BLaER1 treated with 17β-estradiol and CSF1 and Interleukin-3, amounts not matched to agents 10 nM and 100 nM (cell line): Measurements from ENCODE around the gene CST7.
A peak's percentile ranks its signal among the peaks of the same experiment; 100 is the strongest.

ENCODE experiments used
- H3K27ac ChIP-seq, 11 experiments: shearing (Covaris generic); formaldehyde crosslinking; 2 replicates each; pipeline ENCODE4 v1.8.1; 2022
- H3K27me3 ChIP-seq, 11 experiments: shearing (Covaris generic); formaldehyde crosslinking; 2 replicates each; pipeline ENCODE4 v1.8.1; 2022
- H3K36me3 ChIP-seq, 11 experiments: shearing (Covaris generic); formaldehyde crosslinking; 2 replicates each; pipeline ENCODE4 v1.8.1; 2022
- H3K4me1 ChIP-seq, 10 experiments: shearing (Covaris generic); formaldehyde crosslinking; 2 replicates each; pipeline ENCODE4 v1.8.1; 2022
- H3K4me2 ChIP-seq, 11 experiments: shearing (Covaris generic); formaldehyde crosslinking; 2 replicates each; pipeline ENCODE4 v1.8.1; 2022
- H3K4me3 ChIP-seq, 10 experiments: shearing (Covaris generic); formaldehyde crosslinking; 2 replicates each; pipeline ENCODE4 v1.8.1; 2022
- H3K9ac ChIP-seq, 11 experiments: shearing (Covaris generic); formaldehyde crosslinking; 2 replicates each; pipeline ENCODE4 v1.8.1; 2022
- H3K9me3 ChIP-seq, 11 experiments: shearing (Covaris generic); formaldehyde crosslinking; replicated peaks in 1 of 11; 2 replicates each; pipeline ENCODE4 v1.8.1; 2022
- H4K20me1 ChIP-seq, 11 experiments: shearing (Covaris generic); formaldehyde crosslinking; 2 replicates each; pipeline ENCODE4 v1.8.1; 2022
- Cebpa-rat ChIP-seq, 11 experiments: shearing (Covaris generic); IDR thresholded peaks; 2 replicates each; pipeline ENCODE4 v1.8.1; 2022

The CST7 gene

GRCh38 chr20:24933266-24933908 lies 15.7 kb upstream of the CST7 start:
- no peak for TF ChIP-seq Cebpa-rat (IDR thresholded peaks at IDR 0.05)
- Histone ChIP-seq H3K9me3 (peaks cover 5 to 48% (median 36%) of the 10 kb centered on the region in 11 experiments; a peak in 19 of 22 replicates), H3K27ac (peak overlapping the region in 9 of 11 experiments; percentile 9 to 88 (median 79); a peak in 10 of 22 replicates), H3K4me2 (peak overlapping the region; percentile 37 to 88 (median 76)), H3K4me1 (peaks cover 49 to 63% (median 52%) of the 10 kb centered on the region in 10 experiments), H3K9ac (no peak overlapping the region), H3K36me3 (no peaks in the 10 kb centered on the region), H3K27me3 (no peaks in the 10 kb centered on the region), H4K20me1 (no peaks in the 10 kb centered on the region), H3K4me3 (peak overlapping the region in 4 of 10 experiments; percentile 14 to 26 (median 22); a peak in 3 of 20 replicates)

DNA sequence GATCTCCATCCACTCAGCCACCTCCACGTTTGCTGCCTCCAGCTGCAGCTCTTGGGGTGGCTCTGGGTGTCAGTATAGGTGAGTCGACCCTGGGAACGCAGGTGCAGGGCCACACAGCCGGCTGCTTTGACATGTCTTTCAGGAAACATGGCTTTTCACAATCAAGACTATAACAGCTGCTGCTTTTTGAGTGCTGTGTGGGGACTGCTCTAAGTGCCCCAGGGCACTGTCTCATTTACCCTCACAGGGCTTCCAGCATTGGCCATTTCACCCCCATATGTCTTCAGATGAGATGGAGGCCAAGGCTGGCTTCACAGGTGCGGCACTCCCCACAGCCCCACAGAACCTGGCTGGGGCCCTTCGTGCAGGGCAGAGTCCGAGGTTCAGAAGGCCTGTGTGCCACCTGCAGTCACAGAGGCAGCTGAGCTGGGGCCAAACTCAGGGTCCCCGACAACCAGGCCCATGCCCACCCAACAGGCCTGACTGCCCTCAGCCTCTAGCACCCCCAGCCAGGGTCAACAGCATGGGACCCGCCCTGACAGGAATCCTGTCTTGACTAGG lies 14.9 kb upstream of the CST7 start:
- Histone ChIP-seq H3K27me3 (no peaks in the 10 kb centered on the region), H3K4me1 (peaks cover 46 to 63% (median 51%) of the 10 kb centered on the region in 10 experiments), H3K36me3 (no peaks in the 10 kb centered on the region), H3K9ac (no peak overlapping the region), H3K4me2 (peak overlapping the region in 8 of 11 experiments; percentile 18 to 88 (median 79); a peak in 5 of 22 replicates), H3K4me3 (no peak overlapping the region), H3K27ac (peak overlapping the region in 2 of 11 experiments; percentile 14 to 83; a peak in 1 of 22 replicates), H3K9me3 (peaks cover 5 to 49% (median 38%) of the 10 kb centered on the region in 11 experiments; a peak in 20 of 22 replicates), H4K20me1 (no peaks in the 10 kb centered on the region)
- TF ChIP-seq Cebpa-rat (IDR thresholded peaks at IDR 0.05) = no peak

DNA sequence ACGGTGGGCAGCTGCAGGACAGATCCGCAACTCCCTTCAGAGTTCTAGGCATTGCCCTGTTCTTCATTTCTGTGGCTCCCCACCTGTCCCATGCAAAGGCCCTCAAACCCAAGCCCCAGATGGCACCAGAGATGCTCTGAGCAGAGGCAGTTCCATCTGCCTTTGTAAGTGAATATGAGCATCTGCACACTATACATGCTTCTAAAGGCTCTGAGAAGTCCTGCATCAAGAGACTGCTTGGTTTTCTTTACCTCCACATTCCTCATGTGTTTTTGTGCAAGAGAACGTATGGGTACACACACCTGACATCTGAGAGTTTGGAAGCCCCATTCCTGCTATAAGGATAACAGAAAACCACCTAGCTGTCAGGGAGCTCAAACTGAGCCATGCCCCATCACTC lies 14.4 kb upstream of the CST7 start:
- TF ChIP-seq Cebpa-rat (IDR thresholded peaks at IDR 0.05) = no peak

GRCh38 chr20:24935140-24935539 lies 13.9 kb upstream of the CST7 start:
- TF ChIP-seq Cebpa-rat (IDR thresholded peaks at IDR 0.05) = no peak

More for the DNA sequence above, 14.4 kb upstream of the CST7 start:
- no peak overlapping the region for H3K9ac ChIP-seq
- H3K36me3 ChIP-seq = no peaks in the 10 kb centered on the region
- peaks cover 9 to 54% (median 43%) of the 10 kb centered on the region in 11 experiments; a peak in 21 of 22 replicates for H3K9me3 ChIP-seq
- no peak overlapping the region for H3K4me3 ChIP-seq
- H3K4me1 ChIP-seq = peaks cover 46 to 62% (median 51%) of the 10 kb centered on the region in 10 experiments
- H3K4me2 ChIP-seq = peak overlapping the region in 3 of 11 experiments; percentile 18 to 82 (median 67); a peak in 2 of 22 replicates
- no peaks in the 10 kb centered on the region for H4K20me1 ChIP-seq
- peak overlapping the region in 2 of 11 experiments; percentile 14 to 83; a peak in 1 of 22 replicates for H3K27ac ChIP-seq
- H3K27me3 ChIP-seq = no peaks in the 10 kb centered on the region

GRCh38 chr20:24935766-24936525 lies 13.1 kb upstream of the CST7 start:
- Histone ChIP-seq H3K9me3 (peaks cover 21 to 67% (median 55%) of the 10 kb centered on the region in 11 experiments), H3K27me3 (no peaks in the 10 kb centered on the region), H3K4me1 (peaks cover 34 to 50% (median 43%) of the 10 kb centered on the region in 10 experiments), H4K20me1 (no peaks in the 10 kb centered on the region), H3K36me3 (peaks cover 0 to 5% (median 0%) of the 10 kb centered on the region in 11 experiments; a peak in 1 of 22 replicates), H3K9ac (no peak overlapping the region), H3K4me3 (no peak overlapping the region), H3K4me2 (peak overlapping the region in 3 of 11 experiments; percentile 3 to 26 (median 19); a peak in 3 of 22 replicates), H3K27ac (no peak overlapping the region)
- no peak for TF ChIP-seq Cebpa-rat (IDR thresholded peaks at IDR 0.05)

More at GRCh38 chr20:24935140-24935539, 13.9 kb upstream of the CST7 start:
- Histone ChIP-seq H3K4me2 (peak overlapping the region in 3 of 11 experiments; percentile 3 to 26 (median 19); a peak in 3 of 22 replicates), H3K9ac (no peak overlapping the region), H3K4me3 (no peak overlapping the region), H4K20me1 (no peaks in the 10 kb centered on the region), H3K9me3 (peaks cover 13 to 59% (median 47%) of the 10 kb centered on the region in 11 experiments), H3K36me3 (0 out of 22 replicates have a peak, but pooled peaks cover 0 to under 1% (median 0%) of the 10 kb centered on the region in 11 experiments), H3K27ac (no peak overlapping the region), H3K4me1 (peaks cover 43 to 58% (median 51%) of the 10 kb centered on the region in 10 experiments), H3K27me3 (no peaks in the 10 kb centered on the region)

DNA sequence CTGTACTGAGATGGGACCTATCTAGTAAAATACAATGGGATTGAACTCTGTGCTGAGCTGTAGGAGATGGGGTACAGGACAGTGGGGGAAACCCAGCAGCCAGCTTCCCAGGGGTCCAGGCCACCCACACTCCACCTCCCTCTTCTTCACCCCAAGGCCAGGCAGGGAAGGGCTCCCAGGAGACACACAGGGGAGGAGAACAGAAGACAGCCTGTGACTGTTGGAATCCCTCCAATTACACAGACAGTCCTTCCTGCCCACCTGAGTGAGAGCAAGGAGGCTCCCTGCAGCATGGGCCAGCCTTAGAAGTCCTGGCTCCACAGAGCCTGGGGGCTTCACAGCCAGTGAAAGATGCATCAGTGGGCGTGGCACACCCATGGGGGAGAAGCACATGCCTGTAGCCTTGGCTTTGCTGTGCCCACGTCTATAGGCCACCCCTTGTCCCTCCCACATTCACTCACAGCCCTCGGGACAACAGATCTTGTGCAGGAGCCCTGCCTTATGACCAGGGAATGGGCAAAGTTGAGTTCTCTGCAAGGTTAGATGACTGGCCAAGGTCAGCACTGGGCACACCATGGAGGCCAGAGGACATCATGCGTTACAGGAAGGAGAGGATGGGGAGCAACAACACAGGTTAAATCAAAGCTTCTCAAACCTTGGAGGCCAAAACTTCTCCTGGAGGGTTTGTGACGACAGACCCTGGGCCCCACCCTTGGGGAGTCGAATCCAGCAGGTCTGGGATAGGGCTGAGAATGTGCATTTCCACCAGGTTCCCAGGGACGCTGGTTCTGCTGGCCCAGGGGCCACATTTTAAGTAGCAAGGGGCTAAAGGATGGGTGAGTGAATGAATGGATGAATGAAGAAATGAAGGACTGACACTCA lies 12.3 kb upstream of the CST7 start:
- Histone ChIP-seq H3K4me3 (no peak overlapping the region), H3K27me3 (no peaks in the 10 kb centered on the region), H3K27ac (no peak overlapping the region), H3K4me1 (peaks cover 26 to 42% (median 34%) of the 10 kb centered on the region in 10 experiments), H3K9ac (no peak overlapping the region), H3K4me2 (peak overlapping the region in 1 of 11 experiments; percentile 33; a peak in 1 of 22 replicates), H4K20me1 (no peaks in the 10 kb centered on the region), H3K9me3 (peaks cover 29 to 75% (median 64%) of the 10 kb centered on the region in 11 experiments), H3K36me3 (peaks cover 0 to 8% (median 0%) of the 10 kb centered on the region in 11 experiments; a peak in 1 of 22 replicates)
- no peak for TF ChIP-seq Cebpa-rat (IDR thresholded peaks at IDR 0.05)

GRCh38 chr20:24937579-24937978 lies 11.5 kb upstream of the CST7 start:
- peaks cover 38 to 78% (median 69%) of the 10 kb centered on the region in 11 experiments for H3K9me3 ChIP-seq
- no peak overlapping the region for H3K4me2 ChIP-seq
- no peaks in the 10 kb centered on the region for H3K27me3 ChIP-seq
- no peak overlapping the region for H3K4me3 ChIP-seq
- H3K4me1 ChIP-seq = peaks cover 19 to 36% (median 26%) of the 10 kb centered on the region in 10 experiments
- H3K27ac ChIP-seq = no peak overlapping the region
- TF ChIP-seq Cebpa-rat (IDR thresholded peaks at IDR 0.05) = no peak
- no peak overlapping the region for H3K9ac ChIP-seq
- H4K20me1 ChIP-seq = no peaks in the 10 kb centered on the region
- peaks cover 0 to 8% (median 0%) of the 10 kb centered on the region in 11 experiments; a peak in 1 of 22 replicates for H3K36me3 ChIP-seq

DNA sequence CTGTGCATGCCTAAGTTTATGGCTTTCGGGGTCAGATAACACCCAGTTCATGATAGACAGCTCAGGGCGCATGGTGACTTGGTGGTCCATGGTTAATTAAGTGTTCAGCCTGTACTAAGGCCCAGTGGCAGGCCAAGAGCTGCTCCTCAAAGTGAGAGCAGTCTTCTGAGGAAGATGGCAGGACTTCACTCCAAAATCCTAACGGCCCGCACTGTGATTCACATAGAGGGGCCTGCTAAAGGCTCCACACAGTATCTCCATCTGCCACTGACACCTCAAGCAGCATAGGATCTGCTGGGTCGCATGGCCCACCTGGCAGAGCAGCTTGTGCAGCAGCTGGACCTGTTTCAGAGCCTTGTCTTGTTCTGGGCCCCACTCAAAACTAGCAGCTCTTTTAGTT lies 10.6 kb upstream of the CST7 start:
- Histone ChIP-seq H4K20me1 (no peaks in the 10 kb centered on the region), H3K9me3 (peaks cover 45 to 78% (median 69%) of the 10 kb centered on the region in 11 experiments)
- TF ChIP-seq Cebpa-rat (IDR thresholded peaks at IDR 0.05) = no peak

More for the DNA sequence above, 10.6 kb upstream of the CST7 start:
- peaks cover 15 to 36% (median 23%) of the 10 kb centered on the region in 10 experiments for H3K4me1 ChIP-seq
- peak overlapping the region in 1 of 11 experiments; percentile 24; a peak in 1 of 22 replicates for H3K4me2 ChIP-seq
- H3K27me3 ChIP-seq = no peaks in the 10 kb centered on the region
- peaks cover 0 to 8% (median 0%) of the 10 kb centered on the region in 11 experiments; a peak in 1 of 22 replicates for H3K36me3 ChIP-seq
- H3K9ac ChIP-seq = no peak overlapping the region
- no peak overlapping the region for H3K27ac ChIP-seq
- no peak overlapping the region for H3K4me3 ChIP-seq
